Activated T-helper 9 cell treated with anti-CD3 and anti-CD28 coated beads, Interleukin-2, amount 50 U/mL, for 16 hours (primary cell): Measurements from ENCODE around the gene CYP4A11.
"Not testable (repeated sequence)": the region's sequence is repeated elsewhere in the genome, so short reads cannot be mapped to it uniquely, and the experiment has no call there.

Source experiments
- DNase-seq: peaks from one replicate; pipeline ENCODE4 v3.0.0-alpha.2; 2020; ENCODE audit warnings: low read depth

The CYP4A11 gene

GRCh38 chr1:46941135-46941694, at the start of gene CYP4A11:
TSS of gene CYP4A11 (minus strand) at chr1:46941476. CDS start at chr1:46941433, 43 bp downstream.
- no peak for DNase-seq

GRCh38 chr1:46990541-46990940, 49.3 kb upstream of the CYP4A11 start:
- DNase-seq: not testable (repeated sequence)

- no peak for DNase-seq
Observed at GRCh38 chr1:46983830-46984586, 42.7 kb upstream of the CYP4A11 start.

GRCh38 chr1:46983166-46983829, 42.0 kb upstream of the CYP4A11 start:
- no peak for DNase-seq

GRCh38 chr1:46969014-46969619, 27.8 kb upstream of the CYP4A11 start:
- DNase-seq: no peak

GRCh38 chr1:46962272-46962671, 21.0 kb upstream of the CYP4A11 start:
- DNase-seq: not testable (repeated sequence)

GRCh38 chr1:46961066-46961758, 19.9 kb upstream of the CYP4A11 start:
- DNase-seq: no peak

- no peak for DNase-seq
Observed at GRCh38 chr1:46960250-46960649, 19.0 kb upstream of the CYP4A11 start.

- not testable (repeated sequence) for DNase-seq
Observed at GRCh38 chr1:46955116-46955515, 13.8 kb upstream of the CYP4A11 start.

- not testable (repeated sequence) for DNase-seq
Observed at GRCh38 chr1:46953847-46954246, 12.6 kb upstream of the CYP4A11 start.

GRCh38 chr1:46949417-46949666, 8.1 kb upstream of the CYP4A11 start:
- DNase-seq: not testable (repeated sequence)

GRCh38 chr1:46948629-46949416, 7.5 kb upstream of the CYP4A11 start:
- no peak for DNase-seq

GRCh38 chr1:46947706-46948105, 6.4 kb upstream of the CYP4A11 start:
- DNase-seq: not testable (repeated sequence)

- DNase-seq: no peak
Observed at GRCh38 chr1:46942086-46942485, 810 bp upstream of the CYP4A11 start.

GRCh38 chr1:46940307-46940706, 969 bp downstream of the CYP4A11 start:
- DNase-seq: no peak

GRCh38 chr1:46937270-46937669, 4.0 kb downstream of the CYP4A11 start:
- DNase-seq: no peak

GRCh38 chr1:46936788-46937187, 4.5 kb downstream of the CYP4A11 start:
- DNase-seq: no peak

GRCh38 chr1:46934852-46935251, 6.4 kb downstream of the CYP4A11 start:
- not testable (repeated sequence) for DNase-seq

GRCh38 chr1:46932020-46932419, 9.3 kb downstream of the CYP4A11 start:
- DNase-seq: not testable (repeated sequence)

- no peak for DNase-seq
Observed at GRCh38 chr1:46931151-46931550, 10.1 kb downstream of the CYP4A11 start.

- no peak for DNase-seq
Observed at GRCh38 chr1:46927249-46927835, 13.9 kb downstream of the CYP4A11 start.
